CD4-positive, alpha-beta T cell treated with Interferon gamma for 1 hour (primary cell): ENCODE data around the gene SLC2A4.
A peak's percentile ranks its signal among the peaks of the same experiment; 100 is the strongest.

Experiments used
- DNase-seq: peaks from one replicate; pipeline ENCODE4 v3.0.0-alpha.2; 2020

The SLC2A4 gene

DNA sequence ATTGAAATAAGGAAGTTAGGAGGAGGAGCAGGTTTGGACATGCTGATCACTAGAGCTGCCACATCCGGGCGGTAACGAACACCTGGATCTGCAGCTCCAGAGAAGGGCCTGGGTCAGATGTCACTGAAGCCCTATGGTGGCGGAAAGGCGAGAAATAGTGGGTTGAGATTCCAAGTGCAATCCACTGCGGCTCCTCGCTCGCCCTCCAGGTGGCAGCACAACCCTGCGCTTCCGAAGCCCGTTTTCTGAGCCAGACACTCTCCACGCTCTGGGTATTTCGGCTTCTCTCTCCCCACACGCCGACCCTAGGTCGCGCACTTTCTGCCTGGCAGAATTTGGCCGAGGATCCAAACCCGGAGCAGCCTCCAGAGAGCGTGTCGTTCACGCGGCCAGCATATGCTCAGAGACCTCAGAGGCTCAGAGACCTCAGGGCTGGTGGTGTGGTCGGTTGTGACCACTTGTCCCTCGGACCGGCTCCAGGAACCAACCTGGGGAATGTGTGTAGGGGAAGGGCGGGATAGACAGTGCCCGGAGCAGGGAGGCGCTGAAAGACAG lies 922 bp upstream of the SLC2A4 start:
- DNase-seq: peak; percentile 76

DNA sequence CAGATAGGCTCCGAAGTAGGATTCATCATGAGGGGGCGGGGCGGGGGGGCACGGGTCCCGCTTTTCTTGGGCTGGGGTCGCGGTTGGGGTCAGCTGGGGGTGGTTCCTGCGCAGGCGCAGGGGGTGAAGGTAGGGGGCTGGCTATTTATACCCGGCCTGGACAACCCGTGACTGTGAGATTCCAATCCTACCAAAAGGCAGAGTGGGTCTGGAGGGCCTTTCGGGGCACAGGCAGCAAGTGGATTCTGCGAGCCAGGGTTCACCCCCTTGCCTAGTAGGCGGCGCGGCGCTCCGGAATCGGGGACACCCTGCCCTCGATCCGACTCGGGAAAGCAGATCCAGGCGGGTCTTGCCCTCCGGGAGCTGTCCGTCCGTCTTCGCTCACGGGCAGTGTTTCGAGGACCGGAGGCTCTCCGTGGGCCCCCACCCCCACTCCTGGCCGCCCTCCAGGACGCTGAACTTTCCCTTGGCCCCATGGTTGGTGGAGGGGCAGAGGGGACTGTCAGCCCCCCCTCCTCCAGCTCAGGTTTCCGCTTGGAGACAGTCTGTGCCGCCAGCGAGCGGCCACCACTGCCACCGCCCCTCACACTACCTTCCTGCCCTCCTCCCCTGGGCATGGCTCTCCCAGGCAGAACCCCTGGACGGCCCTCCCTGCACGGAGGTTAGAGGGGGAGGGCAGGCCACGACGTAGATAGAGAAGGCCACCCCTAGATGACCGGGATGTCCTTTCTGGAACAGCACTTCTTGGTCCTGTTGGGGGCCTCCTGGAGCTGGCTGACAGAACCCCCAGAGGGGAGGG lies 634 bp downstream of the SLC2A4 start:
- no peak for DNase-seq

DNA sequence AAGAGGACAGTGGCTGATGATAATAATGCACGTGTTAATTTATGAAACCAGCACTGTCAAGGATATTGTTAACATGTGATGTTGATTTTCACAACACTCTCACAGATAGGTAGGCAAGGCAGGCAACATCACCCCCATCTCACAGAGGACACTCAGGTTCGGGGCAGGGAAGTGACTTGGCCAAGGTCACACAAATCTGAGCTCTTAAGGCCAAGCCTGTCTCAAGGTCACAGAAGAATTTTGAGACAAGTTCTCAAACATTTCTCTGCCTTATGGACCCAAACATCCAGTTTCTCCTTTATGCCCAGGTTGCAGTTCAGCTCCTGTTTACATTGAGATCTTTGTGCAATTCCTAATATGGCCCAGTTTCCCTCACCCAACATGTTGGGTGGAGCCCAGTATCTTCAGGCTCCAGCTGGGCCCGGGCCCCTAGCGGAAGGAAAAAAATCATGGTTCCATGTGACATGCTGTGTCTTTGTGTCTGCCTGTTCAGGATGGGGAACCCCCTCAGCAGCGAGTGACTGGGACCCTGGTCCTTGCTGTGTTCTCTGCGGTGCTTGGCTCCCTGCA lies 1.3 kb downstream of the SLC2A4 start:
- DNase-seq: no peak

DNA sequence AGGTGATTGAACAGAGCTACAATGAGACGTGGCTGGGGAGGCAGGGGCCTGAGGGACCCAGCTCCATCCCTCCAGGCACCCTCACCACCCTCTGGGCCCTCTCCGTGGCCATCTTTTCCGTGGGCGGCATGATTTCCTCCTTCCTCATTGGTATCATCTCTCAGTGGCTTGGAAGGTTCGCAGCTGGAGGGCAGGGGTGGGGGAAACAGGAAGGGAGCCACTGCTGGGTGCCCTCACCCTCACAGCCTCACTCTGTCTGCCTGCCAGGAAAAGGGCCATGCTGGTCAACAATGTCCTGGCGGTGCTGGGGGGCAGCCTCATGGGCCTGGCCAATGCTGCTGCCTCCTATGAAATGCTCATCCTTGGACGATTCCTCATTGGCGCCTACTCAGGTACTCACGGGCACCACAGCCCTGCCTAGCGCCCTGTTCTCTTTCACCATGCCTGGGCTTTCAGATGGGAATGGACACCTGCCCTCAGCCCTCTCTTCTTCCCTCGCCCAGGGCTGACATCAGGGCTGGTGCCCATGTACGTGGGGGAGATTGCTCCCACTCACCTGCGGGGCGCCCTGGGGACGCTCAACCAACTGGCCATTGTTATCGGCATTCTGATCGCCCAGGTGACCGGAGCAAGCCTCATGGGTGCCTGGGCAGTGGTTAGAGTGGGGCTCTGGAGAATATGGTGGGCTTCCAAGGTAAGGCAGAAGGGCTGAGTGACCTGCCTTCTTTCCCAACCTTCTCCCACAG lies 2.1 kb downstream of the SLC2A4 start:
- DNase-seq: no peak

DNA sequence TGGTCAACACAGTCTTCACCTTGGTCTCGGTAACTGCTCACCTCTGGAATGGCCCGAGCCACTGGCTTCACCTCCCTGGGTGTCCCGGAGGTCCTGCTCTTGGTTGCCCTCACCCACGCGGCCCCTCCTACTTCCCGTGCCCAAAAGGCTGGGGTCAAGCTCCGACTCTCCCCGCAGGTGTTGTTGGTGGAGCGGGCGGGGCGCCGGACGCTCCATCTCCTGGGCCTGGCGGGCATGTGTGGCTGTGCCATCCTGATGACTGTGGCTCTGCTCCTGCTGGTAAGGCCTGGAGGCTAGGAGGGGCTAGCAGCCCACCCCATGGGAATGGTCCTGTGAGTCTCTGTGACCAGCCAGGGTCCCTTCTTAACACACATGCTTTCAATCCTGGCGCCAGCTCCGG lies 3.4 kb downstream of the SLC2A4 start:
- no peak for DNase-seq

DNA sequence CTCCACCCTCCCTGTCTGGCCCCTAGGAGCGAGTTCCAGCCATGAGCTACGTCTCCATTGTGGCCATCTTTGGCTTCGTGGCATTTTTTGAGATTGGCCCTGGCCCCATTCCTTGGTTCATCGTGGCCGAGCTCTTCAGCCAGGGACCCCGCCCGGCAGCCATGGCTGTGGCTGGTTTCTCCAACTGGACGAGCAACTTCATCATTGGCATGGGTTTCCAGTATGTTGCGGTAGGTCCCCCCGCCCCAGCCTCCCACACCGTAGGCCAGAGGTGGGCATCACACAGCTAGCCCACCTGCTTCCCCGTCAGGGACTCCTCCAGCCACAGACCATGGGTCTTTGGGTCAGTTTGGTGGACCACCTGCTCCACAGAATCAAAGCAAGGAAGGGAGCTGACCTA lies 4.2 kb downstream of the SLC2A4 start:
- DNase-seq: no peak

DNA sequence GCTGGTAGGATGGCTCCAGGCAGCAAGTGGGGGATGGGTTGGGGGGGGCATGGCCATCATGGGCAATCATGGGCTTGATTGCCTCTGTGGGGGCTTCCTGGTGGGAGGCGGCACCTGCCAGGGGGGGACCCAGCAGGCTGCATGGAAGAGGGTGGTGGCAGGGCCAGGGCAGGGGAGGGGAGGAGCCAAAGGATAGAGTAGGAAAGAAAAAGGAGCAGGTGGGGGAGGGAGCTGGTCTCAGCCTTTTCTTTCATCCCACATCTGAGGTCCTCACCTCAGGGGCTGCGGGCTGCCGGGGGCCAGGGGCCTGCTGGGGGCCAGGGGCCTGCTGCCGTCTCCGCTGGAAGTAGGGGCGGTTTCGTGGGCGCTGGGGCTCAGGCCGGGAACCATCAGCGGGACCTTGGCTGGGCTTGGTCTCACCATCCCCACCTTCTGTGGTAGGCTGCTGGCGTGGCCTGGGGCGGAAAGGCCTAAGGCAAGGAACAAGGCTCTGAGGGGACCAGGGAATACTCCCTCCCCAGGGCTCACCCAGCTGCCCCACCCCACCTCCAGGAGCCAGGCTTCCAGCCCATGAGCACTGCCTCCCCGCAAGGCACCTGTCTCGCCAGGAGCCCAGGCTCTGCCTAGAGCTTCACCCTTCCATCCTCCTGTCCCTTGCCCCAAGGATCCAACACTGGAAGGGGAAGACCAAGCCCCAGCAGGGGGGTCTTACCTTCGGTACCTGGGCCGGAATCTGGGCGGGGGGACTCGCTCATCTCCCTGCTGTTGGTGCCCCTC lies 7.9 kb downstream of the SLC2A4 start:
- no peak for DNase-seq

DNA sequence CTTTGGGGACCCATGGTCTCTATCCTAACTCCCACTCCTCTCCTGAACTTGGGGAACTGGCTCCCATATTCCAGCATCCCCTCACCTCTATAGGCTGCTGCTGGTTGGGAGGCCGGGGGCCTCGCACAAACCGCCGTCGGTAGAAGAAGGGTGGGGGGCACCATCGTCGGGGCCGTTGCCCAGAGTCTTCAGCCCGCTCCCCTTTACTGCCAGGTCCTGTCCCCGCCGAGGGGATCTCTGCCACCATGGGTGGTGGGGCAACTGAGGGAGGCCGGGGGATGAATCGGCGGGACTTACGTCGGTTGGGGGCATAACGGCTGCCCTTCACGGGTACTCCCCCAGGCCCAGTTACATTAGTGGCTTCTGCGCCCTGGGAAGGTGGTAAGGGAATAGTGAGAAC lies 8.6 kb downstream of the SLC2A4 start:
- no peak for DNase-seq

DNA sequence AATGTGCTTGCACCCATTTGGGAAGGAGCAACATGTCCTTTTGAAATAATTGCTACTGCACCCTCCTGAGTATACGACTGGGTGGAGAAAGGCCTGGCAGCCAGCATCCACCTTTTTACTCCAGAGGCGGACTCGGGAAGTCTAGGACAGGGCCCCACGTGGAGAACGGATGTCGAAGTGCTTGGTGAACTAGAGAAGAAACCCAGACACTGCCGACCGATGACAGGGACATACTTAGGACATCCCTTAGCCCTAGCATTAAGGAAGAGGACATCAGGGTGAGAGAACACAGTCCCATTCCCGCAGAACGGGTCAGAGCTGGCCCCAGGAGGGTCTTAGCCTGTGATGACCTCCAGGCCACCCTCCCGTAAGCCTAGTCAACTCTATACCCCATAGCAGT lies 9.2 kb downstream of the SLC2A4 start:
- DNase-seq: no peak

DNA sequence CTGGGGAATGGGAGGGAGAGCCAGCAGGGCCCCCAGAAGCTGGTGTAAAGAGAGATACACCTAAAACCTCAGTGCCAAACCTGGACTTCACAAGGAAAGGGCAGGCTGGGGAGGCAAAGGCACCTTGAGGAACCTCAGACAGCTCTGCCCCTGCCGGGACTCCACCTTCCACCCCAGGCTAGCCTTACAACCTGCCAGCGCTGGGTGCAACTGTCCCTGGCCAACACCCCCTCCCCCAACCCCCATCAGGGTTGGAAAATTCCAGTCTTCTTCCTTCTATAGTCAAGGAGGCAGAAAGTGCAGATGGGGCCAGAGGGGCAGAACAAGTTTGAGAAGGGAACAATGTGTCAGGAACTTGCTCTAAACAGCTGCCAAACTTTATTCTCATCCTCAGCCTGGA lies 10.7 kb downstream of the SLC2A4 start:
- no peak for DNase-seq

DNA sequence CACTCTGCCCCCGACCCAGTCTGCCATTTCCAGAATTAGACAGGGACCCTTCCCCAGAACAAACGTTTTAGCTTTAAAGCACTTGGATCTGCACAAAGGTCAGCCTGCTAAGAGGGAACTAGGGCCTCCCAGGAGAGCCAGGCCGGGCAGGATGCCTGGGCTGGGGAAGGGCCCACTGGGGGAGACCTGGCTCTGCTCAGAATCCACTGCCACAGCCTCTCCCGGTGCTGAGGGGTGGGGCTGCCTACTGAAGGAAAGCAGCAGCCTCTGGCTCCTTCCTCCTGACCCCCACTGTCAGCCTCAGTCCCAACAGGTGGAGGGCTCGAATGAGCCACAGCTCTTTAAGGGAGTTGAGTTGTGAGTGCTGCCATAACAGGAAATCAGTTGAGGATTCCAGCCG lies 11.2 kb downstream of the SLC2A4 start:
- no peak for DNase-seq

DNA sequence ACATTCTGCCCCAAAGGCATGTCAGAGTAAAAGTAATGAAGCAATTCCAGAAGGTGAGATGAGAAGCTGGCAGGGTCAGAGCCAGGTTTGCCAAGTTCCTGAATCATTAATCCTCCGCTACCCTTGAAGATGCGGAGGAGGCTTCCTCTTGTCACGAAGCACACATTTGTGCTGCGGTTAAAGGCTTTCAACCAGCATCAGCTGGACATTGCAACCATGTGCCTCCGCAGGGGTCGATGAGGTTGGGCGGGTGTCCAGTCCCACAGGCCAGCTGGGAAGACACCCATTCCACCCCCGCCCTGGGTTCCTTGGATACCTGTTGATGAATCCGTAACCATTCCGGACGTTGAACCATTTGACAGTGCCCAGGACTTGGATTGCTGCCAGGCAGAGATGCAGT lies 11.6 kb downstream of the SLC2A4 start:
- no peak for DNase-seq

DNA sequence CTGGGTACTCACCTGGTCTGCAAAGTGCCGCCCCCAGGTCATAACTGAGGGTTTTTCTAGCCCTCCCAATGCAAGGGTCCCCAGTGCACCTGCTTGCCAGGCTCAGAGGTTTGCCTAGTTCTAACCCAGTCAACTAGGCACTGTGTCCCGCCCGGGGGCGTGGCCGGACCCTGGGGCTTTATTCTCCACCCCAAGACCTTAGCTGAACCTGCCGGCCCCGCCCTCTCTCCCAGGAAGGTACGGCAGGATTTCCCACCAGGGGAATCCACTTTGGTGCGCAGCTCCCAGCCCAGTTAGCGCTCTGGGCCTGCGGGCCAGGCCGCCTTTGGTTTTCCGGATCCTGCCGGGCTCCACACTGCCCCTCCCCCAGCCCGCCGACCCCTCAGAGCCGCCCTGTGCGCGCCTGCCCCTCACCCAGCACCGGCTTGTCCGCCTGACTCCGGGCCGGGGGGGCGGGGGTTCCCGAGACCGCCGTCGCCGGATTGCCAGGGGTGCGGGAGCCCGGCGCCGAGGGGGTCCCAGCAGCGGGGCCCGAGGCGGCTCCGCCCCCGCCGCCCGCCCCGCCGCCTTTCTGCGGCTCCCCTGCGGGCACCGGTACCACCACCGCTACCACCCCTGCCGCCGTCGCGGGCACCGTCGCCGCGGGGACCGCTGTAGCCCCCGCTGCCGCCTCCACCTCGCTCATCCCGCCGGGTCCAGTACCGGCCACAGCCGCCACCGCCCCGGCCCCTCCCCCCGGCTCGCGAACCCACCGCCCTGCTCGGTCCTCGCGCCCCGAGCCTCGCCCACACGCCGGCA lies 12.5 kb downstream of the SLC2A4 start:
- no peak for DNase-seq

DNA sequence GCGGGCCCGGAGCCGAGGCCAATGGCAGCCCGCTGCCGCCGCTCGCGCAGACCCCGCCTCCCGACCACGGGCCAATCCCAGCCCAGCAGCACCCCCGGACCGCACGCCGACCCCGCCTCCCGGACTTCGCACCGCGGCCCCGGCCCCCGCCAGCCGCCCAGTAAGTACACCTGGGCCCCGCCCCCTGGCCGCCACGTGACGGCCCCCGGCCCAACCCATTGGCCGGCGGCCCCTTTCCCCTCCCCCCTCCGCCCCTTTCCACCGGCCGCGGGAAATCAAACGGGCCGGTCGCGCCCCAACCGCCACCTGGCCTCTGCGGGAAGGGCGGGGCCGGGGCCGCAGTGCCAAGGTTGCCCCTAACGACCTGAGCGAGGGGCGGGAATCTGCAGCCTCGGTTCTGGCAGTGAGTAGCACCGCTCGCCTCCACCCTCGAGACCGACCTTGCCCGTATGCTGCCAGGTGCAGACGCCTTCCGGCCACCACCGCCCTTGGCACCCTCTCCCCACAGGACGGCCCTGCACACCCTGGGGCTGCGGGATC lies 13.2 kb downstream of the SLC2A4 start, which contains the start of gene YBX2:
YBX2 (minus strand) TSS at position 26 of the 540 bp plus-strand sequence. CDS start 139 bp downstream, outside the sequence.
- peak; percentile 84 for DNase-seq

DNA sequence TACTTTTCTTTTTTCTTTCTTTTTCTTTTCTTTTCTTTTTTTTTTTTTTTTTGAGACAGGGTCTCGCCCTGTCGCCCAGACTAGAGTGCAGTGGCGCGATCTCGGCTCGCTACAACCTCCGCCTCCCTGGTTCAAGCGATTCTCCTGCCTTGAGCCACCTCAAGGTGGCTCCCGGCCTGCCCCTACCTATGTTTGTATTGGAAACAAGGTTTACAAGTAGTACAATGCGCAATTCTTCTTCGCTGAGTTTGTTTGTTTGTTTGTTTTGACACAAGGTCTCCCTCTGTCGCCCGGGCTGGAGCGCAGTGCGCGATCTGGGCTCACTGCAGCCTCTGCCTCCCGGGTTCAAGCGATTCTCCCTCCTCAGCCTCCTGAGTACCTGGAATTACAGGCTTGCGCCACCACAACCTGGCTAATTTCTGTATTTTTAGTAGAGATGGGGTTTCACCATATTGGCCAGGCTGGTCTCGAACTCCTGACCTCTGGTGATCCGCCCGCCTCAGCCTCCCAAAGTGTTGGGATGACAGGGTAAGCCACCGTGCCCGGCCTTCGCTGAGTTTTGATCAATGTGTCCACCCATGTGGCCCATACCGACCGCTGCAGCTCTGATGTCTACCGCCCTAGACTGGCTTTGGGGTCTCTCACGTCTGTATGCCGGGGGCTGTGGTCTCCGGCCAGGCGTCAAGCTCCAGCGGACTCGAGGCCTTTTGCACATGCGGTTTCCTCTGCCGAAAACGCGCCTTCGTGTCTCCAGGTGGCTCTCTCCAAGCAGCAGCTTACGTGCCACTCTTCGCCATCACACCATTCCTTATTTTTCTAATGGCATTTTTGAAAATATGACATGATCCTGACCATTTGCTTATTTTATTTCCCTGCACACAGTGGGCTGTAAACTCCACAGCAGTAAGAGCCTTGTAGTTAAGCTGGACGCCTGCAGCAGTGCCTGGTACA lies 14.0 kb downstream of the SLC2A4 start:
- no peak for DNase-seq

DNA sequence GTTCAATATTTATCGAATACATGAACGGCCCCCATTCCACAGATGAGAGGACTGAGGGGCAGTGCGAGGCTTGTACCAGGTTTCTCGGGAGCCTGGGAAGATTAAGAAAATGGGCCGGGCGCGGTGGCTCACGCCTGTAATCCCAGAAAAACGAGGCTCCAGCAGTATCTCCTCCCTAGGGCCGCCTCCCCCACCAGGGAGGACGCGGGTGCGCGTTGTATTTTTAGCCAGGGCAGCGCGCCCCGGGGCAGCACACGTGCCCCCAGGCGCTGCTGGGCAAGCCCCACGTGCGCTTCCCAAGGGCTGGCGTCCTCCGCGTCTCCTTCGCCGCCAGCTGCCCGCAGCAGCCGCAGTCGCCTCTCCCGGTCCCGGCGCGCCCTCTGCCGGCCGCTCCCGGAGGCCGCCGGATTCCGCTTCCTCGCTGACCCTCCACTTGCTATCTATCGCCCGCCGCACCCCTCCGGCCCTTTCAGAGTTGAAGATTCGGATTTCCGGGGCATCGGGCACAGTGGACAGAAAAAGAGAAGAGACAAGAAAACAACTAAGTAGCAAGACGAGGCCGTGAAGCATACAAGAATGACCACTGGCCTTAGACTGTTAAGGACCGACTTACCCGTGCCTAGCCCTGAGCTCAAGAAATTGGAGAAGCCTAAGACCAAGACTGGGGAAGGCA lies 14.8 kb downstream of the SLC2A4 start:
- peak; percentile 70 for DNase-seq

DNA sequence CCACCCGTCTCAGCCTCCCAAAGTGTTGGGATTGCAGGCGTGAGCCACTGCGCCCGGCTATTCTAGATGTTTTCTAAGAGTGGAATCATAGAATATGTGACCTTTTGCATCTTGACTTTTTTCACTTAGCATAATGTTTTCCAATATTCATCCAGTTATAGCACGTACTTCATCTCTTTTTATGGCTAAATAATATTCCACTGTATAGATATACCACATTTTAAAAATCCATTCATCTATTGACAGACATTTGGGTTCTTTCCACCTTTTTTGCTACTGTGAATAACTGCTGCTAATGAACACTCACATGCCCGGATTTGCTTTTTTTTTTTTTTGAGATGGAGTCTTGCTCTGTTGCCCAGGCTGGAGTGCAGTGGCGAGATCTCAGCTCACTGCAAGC lies 22.7 kb downstream of the SLC2A4 start:
- DNase-seq: no peak

DNA sequence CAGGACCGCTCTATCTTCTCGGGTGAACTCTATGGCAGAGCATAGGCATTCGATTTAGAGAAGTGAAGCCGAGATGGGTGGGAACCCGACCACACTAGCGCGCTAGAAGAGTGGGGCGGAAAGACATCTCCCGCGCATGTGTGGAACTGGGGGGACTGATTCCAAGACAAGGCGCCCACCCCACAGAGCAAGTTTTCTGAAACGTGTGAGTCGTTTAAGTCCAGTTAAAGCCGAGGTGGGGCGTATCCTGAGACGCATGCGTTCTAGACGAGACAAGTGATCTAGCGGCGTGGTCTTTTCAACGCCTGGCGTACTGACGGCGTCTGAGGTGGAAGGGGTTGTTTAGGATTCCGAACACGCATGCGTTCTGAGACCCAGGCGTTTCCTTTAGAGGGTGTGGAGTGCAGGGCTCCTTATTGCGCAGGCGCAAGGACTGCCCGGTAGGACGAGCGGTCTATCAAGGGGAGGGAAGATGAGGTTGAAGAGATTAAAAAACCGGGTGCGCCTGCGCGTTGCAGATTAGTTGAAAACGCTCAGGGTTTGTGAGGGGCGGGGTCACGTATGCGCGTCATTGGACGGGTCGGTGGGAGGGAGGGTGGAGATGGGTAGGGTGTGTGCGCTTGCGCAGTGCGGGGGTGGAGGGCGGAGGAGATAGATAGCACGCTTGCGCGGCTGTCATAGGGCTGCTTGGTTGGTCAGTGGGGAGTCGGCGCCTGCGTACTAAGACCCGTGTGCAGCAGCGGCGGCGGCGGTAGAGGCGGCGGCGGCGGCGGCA lies 25.6 kb downstream of the SLC2A4 start, which contains the start of gene EIF5A:
EIF5A (plus strand) TSS at position 718 of the 775 bp plus-strand sequence. CDS start 2,008 bp downstream, outside the sequence.
- DNase-seq: peak; percentile 100
